GM19468 (cell line): ENCODE results near the gene KIF26B.
A peak's percentile ranks its signal among the peaks of the same experiment; 100 is the strongest.
"Not testable (repeated sequence)": the region's sequence is repeated elsewhere in the genome, so short reads cannot be mapped to it uniquely, and the experiment has no call there.

ENCODE experiments used
- ATAC-seq: cut with Tn5 transposase; IDR thresholded peaks from one replicate; pipeline ENCODE4 v1.9.1; 2021; ENCODE audit warnings: mild to moderate bottlenecking, moderate library complexity, moderate number of reproducible peaks; ENCODE audit not compliant: unreplicated experiment; ENCODE audit errors: extremely low read depth

KIF26B gene

DNA sequence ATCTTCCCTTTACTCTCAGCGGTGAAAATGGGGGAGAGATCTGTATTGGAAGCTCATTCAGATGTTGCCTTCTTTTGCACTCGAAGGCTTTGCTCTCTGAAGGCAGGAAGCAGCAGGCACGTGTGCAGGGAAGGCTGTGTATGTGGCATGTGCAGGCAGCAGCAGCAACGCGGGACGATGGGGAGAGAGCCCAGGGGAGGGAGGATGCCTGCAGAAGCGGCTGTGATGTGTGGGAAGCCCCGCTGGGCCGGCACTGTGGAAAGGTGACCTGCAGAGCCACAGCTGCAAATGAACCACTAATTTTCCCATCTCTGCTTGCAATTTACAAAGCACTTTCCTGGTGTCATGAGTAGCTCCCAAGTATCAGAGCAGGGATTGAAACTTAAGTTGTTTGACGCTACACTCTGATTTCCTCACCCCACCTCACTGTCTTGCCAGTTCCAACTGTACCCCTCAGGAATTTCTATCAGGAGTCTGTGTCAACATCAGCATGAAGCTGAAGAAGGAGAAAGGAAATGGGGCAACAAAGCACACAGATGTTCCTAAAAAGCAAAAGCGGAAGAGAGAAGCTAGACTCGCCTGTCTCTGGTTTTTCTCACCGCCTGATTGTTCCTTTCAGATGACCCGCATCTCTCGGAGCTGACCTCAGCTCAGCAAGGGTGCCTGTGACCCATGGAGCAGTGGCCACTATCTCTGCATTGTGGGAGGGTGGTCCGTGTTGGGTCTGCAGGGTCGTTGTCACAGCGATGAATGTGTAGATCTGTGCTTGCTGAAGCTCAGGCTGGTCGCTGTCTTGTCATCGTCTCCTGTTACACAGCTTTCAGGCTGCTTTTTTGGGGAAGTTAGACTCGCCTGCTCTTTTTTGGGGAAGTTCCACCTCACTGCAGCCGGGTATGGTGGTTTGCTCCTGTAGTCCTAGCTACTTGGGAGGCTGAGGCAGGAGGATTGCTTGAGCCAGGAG, 156.1 kb downstream of the KIF26B start:
- ATAC-seq = peak; percentile 21

DNA sequence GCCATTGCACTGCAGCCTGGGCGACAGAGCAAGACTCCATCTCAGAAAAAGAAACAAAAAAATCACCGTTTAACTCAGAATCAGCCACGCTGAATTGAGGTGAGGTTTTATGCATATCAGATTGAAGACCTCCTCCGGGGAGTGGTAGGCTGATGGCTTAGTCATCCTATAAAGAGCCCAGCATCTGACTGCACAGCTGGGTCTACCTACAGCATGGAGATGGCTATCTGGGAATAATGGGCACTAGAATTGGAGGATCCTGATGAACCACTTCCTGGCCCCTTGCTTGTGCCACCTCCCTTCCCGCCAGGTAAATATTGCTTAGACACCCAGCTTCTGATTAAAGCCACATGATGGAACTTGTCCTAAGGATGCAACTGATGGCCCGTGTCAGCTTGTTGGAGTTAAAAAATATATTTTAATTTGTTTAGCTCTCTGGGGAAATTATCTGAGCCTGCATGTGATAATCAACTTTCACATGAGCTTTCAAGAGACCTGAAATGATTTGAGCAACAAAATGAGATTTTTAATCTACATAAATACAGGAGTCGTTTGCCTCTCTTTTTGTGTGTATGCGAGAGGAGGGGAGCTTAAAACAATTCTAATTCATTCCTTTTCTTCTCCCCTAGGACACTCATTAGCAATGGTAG, 157.2 kb downstream of the KIF26B start:
- no peak for ATAC-seq

DNA sequence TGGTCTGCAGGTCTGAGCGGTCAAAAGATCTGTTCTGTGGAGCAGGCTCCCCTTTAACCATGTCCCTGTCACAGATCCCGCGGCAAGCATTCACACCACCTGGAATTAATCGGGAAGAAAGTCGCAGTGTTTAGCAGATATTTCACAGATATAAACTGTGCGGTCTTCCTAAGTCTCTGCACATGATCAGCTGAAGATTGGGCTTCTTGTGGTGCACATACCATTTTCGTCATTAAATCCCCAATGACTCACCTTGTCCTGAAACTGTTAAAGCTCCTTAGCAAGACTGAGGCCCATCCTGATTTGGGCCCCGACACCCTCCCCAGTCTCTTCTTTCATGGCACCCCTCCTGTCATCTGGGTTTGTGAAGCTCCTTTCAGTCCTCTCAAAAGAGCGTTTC, 158.8 kb downstream of the KIF26B start:
- no peak for ATAC-seq

DNA sequence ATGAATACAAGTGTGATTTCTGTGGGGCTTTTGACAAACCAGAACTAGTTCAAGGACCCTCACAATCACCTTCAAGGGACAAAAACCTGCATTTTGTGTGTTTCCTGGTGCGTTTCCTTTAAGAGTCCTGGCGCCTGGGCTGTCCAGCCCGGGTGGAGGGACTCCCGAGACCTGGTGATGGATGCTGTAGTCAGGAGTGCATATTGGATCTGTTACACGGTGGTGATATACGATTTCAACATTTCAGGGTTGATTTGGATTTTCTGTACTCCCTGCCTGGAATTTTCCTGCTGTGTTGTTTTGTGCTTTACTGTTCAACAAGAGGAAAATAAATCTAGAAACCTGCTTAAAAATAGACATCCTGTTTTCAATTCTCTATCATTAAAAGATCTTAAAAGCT, 162.0 kb downstream of the KIF26B start:
- no peak for ATAC-seq

DNA sequence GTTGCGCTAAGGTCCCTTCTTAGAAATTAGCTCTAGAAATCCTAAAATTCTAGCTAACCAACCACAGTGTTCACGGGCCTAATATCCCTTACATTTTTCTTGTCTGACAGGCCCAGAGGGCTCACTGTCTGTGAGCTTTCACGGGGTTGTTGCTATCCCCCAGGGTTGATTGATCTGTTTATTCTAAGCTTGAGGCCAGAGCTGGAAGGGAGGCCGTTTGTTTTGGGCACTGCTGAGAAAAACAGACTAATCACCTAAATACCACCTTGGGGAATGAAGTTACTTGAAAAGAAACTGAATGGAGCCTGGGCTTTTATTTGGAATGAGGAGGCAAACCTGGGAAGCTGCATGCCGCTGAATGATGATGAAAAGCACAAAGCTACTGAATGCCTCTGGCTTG, 162.4 kb downstream of the KIF26B start:
- no peak for ATAC-seq

DNA sequence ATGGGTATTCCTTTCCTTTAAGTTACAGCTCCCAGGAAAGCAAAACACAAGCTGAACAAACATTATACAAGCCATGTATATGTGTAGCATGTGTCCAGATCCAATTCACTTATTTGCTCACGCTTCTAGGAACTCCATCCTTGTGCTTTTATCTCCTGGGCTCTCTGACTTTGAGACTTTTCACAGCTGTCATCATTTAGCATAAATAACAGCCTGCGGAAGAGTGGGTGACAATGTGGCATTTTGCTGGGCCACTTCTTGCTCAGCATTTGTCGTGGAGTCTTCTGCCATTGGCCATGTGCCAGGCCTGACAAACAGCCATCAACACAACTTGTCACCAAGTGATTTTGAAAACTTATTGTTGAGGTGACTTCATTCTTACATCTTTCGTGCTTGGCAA, 164.3 kb downstream of the KIF26B start:
- no peak for ATAC-seq

DNA sequence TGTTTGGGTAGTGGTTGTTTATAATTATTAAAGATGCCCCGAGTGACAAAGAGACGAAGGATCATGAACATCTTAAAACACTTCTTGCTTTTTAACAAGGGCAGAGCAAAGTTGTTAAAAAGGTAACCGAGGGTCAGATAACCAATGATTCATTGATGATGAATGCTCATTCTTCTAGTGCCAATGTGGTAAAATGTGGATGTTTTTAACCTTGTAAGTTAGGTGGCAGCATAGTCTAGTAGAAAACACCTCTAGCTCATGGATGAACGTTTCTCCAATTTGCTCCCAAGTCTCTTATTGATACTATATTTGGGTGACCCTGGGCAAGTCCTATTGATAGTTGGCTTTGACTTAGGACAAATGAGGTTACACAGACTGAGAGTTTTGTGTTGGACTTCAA, 167.9 kb downstream of the KIF26B start:
- ATAC-seq = no peak

DNA sequence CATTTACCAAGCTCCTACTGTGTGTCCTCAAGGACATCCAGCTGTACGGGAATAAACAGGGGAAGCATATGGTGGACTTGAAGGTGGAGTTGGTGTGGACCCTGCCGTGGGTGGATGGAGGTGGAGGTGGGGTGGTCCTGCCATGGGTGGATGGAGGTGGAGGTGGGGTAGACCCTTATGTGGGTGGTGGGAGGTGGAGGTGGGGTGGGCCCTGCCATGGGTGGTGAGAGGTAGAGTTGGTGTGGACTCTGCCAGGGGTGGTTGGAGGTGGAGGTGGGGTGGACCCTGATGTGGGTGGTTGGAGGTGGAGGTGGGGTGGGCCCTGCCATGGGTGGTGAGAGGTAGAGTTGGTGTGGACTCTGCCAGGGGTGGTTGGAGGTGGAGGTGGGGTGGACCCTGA, 169.0 kb downstream of the KIF26B start:
- ATAC-seq = not testable (repeated sequence)

DNA sequence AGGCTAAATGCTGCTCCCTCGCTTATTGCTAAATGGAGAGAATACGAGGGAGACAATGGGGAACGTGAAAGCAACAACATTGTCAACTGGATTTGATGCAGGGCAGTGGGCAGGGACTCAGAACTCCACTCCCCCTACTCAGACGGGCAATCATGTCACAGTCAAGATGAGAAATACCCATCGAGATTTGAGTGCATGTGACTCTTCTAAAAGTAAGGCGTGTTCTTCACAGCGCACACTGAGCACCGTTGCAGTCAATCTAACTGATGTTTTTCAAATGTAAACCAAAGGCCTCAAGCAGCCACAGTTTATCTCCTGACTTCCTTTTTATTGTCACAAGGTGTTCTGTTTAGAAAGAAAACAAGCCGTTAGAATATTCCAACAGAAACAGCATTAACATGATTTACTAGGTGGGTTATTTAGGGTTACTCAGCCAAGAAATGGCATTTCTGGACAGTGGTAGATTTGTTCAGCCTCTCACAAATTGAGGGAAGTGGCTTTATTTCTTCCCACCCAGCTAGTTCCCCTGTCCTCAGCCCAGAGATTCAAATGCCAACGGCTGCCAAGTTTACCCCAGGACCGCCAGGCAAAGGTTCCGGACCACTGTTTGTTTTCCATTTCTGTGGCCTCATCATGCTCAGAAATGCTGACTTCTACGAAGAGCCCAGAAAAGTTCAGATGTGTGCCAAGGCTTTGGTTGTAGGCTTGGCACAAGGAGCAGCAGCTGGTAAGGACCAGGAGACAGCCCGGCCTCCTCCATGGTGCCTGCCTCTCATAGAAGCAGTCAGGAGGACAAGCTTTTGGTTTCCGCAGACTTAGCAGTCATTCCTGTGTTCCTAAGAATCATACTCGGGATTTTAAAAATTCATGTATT, 171.4 kb downstream of the KIF26B start:
- ATAC-seq = no peak

DNA sequence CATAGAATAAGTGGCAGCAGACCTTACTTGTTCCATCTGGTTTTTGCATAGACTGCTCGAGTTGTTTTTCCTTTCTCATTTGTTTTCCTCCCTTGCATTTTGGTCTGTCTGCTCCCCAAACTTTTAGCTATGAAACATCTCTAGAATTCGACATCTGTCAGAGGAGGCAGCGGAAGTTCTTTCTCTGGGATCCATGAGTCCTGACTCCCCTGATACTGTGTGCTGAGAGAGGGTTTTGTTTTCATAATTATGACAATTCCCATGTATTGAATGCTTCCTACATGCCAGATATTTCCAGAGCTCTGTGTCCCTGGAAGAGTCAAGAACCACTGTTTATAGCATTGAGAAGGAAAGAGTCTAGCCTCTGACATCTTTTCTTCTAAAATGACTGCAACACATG, 172.6 kb downstream of the KIF26B start:
- ATAC-seq = no peak

DNA sequence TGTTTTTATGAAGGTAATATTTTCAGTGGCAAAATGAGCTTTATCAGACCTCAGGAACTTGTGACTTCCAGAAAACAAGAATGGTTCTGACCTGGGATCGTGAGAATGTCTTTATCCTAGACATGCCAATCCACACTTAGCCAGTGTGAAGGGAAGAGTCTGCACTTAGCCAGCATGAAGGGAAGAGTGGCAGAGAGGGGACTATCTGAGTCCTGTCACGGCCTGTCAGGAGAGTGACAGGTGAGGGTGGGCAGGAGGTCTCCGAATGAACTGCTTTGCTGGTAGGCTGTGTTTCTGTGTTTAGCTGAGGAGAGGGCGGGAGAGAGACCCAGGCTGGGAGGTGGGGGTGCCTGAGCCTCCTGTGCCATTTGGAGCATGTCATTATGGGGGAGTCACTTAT, 173.1 kb downstream of the KIF26B start:
- ATAC-seq = no peak

DNA sequence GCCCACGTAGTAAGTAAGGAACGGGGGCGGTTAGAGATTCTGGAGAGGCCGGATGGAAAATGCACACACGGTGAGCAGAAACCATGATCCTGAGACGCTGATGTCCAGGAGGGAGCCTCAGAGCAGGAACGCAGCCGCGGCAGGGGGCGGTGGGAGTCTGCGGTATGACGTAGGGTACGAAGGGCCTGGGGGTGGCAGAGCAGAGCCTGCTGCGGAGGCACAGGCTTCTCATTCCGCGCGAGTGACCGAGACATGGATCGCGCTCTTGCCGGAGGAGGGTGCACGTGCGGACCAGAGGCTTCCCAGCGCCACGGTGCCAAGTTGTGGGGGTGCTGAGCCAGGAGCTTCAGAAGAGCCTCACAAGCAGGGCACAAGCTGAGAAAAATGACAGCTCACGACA, 176.2 kb downstream of the KIF26B start:
- ATAC-seq = no peak

DNA sequence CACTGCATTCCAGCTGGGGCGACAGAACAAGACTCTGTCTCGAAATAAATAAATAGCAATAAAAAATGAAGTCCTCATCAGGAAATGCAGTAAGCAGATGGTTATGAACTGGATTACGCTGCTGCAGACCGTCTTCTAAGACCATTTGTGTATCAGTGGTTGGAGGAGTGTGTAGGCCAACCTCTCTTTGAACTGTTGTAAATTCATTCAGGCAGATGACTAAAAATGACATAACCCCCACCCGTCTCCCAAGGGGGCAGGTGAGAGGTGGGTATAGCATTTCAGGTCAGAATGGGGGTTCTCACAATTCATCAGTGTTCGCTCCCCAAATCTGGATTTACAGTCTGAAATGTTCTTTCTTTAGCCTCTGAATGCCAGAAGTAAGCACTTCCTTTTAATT, 177.3 kb downstream of the KIF26B start:
- ATAC-seq = no peak

DNA sequence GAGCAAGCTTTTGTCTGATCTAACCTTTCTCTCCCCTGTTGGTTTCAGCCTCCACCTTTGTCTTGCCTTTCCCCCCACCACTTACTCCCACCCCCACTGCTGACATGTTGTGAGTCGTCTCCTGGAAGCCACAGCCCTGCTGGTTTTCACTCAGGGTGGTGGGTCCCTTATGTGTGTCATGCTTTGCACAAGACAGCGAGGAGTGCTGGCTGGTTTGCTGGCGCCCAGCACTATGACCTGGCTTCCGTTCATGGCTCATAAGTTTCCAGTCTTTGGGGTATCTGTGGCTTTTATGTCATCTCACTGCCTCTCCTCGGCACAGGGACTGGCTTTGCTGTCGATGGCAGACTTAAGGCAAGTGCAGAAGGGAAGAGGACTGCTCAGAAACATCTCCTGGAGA, 177.7 kb downstream of the KIF26B start:
- no peak for ATAC-seq

DNA sequence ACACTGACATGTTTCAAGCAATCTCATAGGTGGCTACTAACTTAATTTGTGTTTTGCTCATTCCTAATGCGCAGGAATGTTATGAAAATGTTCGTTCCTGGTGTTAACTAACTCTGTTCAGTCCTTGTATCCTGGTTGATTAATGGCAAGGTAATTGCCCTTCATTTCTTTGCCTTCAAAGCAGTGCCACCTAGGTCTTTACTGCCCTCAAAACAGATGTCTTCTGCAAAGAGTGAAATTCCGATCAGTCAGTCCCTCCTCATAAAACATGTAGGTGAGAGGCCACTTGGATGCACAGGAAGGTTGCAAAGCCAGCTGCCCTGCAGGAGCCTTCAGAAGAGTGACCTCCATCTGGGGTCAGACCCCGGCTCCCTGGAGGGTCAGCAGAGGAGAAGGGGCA, 179.4 kb downstream of the KIF26B start:
- ATAC-seq = no peak

DNA sequence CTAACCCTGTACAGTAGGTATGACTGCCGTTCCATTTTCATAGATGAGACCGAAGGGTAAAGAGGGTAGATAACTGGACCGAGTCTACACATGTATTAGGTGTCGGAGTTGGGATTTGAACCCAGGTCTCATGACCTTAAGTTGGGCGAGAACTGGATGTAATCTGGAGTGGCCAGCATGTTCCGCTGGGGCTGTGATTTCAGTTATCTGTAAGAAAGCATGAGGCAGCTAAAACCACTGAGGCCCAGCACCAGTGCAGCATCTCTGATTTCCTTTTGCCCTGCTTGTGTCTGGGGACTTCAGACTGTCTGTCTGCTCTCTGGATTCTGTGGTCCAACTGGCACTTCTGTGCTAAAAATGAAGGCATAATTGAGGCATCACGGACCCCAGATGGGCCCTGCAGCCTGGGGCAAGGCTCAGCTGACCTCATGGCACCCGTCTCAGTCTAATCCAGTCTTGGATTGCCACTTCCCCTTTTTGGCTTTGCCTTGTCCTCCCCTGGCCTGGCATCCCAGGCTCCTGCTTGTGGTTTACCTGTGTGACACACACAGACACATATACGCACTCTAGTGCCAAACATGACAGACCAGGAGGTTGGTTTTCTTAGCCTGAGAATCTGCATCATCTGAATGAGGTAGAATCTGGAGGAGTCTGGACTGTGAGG, 180.2 kb downstream of the KIF26B start:
- no peak for ATAC-seq

DNA sequence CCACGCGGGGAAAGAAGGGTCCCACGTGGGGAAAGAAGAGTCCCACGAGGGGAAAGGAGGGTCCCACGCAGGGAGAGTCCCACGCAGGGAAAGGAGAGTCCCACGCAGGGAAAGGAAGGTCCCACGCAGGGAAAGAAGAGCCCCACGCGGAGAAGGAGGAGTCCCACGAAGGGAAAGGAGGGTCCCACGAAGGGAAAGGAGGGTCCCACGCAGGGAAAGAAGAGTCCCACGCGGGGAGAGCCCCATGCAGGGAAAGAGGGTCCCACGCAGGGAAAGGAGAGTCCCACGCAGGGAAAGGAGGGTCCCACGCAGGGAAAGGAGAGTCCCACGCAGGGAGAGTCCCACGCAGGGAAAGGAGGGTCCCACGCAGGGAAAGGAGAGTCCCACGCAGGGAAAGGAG, 180.9 kb downstream of the KIF26B start:
- not testable (repeated sequence) for ATAC-seq

DNA sequence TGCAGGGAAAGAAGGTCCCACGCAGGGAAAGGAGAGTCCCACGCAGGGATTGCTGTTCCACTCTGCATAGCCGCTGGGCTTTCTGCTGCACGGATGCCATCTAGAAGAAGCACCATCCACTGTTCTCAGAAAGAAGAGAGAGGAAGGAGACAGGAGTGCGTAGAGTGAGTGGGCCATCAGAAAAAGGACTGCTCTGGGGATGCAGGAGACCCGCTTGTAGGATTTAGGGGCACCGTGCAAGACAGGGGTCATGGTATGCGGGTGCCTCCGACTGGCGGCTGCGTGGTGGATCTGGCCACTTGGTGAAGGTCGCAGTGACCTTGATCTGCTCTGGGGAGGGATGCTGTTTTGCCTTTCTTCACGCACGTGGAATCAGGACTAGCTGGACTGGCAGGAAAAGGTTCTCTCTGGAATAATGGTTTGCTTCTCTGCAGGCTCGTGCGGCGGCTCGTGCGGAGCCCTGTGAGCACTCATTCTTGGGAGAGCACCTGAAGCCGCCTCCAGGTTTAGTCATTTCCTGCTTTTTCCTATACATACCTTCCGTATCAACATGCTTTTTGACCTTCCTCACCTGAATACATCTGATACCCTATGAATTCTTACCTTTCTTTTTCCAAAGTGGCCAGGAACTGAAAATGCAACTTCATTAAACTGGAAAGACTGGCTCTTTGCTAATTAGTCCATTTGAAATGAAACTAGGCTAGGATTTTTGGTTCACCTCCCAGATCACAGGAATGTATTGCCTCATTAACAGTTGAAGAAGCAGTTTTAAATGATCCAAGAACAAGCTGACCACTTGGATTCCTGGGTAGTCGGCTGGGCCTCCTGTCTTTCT, 181.6 kb downstream of the KIF26B start:
- ATAC-seq = no peak

DNA sequence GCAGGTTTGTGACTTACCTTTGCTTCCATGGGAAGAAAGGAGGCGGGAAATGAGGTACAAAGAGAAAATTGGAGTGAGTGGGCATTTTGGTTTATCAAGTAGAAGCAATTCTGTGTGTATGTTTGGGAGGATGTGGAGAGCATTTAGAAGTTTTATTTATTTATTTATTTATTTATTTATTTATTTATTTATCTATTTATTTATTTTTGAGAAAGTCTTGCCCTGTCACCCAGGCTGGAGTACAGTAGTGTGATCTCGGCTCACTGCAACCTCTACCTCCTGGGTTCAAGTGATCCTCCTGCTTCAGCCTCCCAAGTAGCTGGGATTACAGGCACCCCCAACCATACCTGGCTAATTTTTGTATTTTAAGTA, 182.2 kb downstream of the KIF26B start:
- not testable (repeated sequence) for ATAC-seq
